ENCODE measurements around the gene HDAC7. TPM values are rescaled to one million over a fixed set of nuclear protein-coding genes. Genes with fewer than 3 reads are reported as not detected.

HDAC7 gene
- total RNA-seq, 1 donor from 2014 or later: 93.2 TPM

- Mint-ChIP-seq H3K27ac (ENCODE audit: unreplicated experiment) (peak overlapping the region; percentile 73), H3K9me3 (ENCODE audit: low read depth) (no peaks in the 10 kb centered on the region), H3K36me3 (ENCODE audit: low read depth) (peaks cover 23% of the 10 kb centered on the region), H3K4me3 (ENCODE audit: unreplicated experiment) (no peak overlapping the region), H3K4me1 (ENCODE audit: low read depth) (peaks cover 10% of the 10 kb centered on the region), H3K27me3 (ENCODE audit: low read depth) (no peaks in the 10 kb centered on the region)
- no peak for TF ChIP-seq CTCF (IDR thresholded peaks at IDR 0.05)
- DNase-seq (ENCODE audit: low spot score): no peak
Measured at GRCh38 chr12:47781479-47782371, 38.0 kb downstream of the HDAC7 start.

GRCh38 chr12:47779943-47780504, 39.7 kb downstream of the HDAC7 start:
- no peaks in the 10 kb centered on the region for H3K9me3 Mint-ChIP-seq (ENCODE audit: low read depth)
- H3K36me3 Mint-ChIP-seq (ENCODE audit: low read depth): peaks cover 12% of the 10 kb centered on the region
- no peak for DNase-seq (ENCODE audit: low spot score)
- H3K4me3 Mint-ChIP-seq (ENCODE audit: unreplicated experiment): no peak overlapping the region
- no peak overlapping the region for H3K27ac Mint-ChIP-seq (ENCODE audit: unreplicated experiment)
- H3K27me3 Mint-ChIP-seq (ENCODE audit: low read depth): no peaks in the 10 kb centered on the region
- peaks cover 16% of the 10 kb centered on the region for H3K4me1 Mint-ChIP-seq (ENCODE audit: low read depth)
- TF ChIP-seq CTCF (IDR thresholded peaks at IDR 0.05): no peak

GRCh38 chr12:47779301-47779942, 40.3 kb downstream of the HDAC7 start:
- peak; percentile 94 for TF ChIP-seq CTCF (IDR thresholded peaks at IDR 0.05)

GRCh38 chr12:47778881-47779280, 40.8 kb downstream of the HDAC7 start:
- Mint-ChIP-seq H3K36me3 (ENCODE audit: low read depth) (peaks cover 6% of the 10 kb centered on the region), H3K4me1 (ENCODE audit: low read depth) (peaks cover 25% of the 10 kb centered on the region), H3K27me3 (ENCODE audit: low read depth) (no peaks in the 10 kb centered on the region), H3K27ac (ENCODE audit: unreplicated experiment) (no peak overlapping the region), H3K4me3 (ENCODE audit: unreplicated experiment) (no peak overlapping the region), H3K9me3 (ENCODE audit: low read depth) (no peaks in the 10 kb centered on the region)
- no peak for TF ChIP-seq CTCF (IDR thresholded peaks at IDR 0.05)
- DNase-seq (ENCODE audit: low spot score): peak; percentile 79

More at GRCh38 chr12:47779301-47779942, 40.3 kb downstream of the HDAC7 start:
- DNase-seq (ENCODE audit: low spot score): no peak
- Mint-ChIP-seq H3K27ac (ENCODE audit: unreplicated experiment) (peak overlapping the region; percentile 29), H3K36me3 (ENCODE audit: low read depth) (peaks cover 7% of the 10 kb centered on the region), H3K4me1 (ENCODE audit: low read depth) (peaks cover 20% of the 10 kb centered on the region), H3K4me3 (ENCODE audit: unreplicated experiment) (no peak overlapping the region), H3K27me3 (ENCODE audit: low read depth) (no peaks in the 10 kb centered on the region), H3K9me3 (ENCODE audit: low read depth) (no peaks in the 10 kb centered on the region)

Data from chondrocyte (in vitro differentiated cells).